Activated B cell treated with CpG ODN at 0.5 μM for 24 hours (primary cell): ENCODE results near the gene PYGL. TPM values are rescaled to one million over a fixed set of nuclear protein-coding genes. Genes with fewer than 3 reads are reported as not detected.

Experiments
- ATAC-seq: fragments of 200-7000 bp; cut with Tn5 transposase; one replicate; pipeline ENCODE4 v1.10.0; 2021; ENCODE audit warnings: low read depth, mild to moderate bottlenecking, moderate library complexity
- CTCF ChIA-PET: fragments of 350-600 bp; sonication (Branson Sonifier 250); formaldehyde crosslinking; loops from one replicate; lab custom pipeline; 2021; ENCODE audit warnings: antibody characterized with exemption; lab: Charles Lee
- POLR2A ChIA-PET: fragments of 350-600 bp; sonication (Branson Sonifier 250); formaldehyde crosslinking; loops from one replicate; lab custom pipeline; 2021; ENCODE audit warnings: antibody characterized with exemption; lab: Charles Lee
- DNase-seq: peaks from one replicate; pipeline ENCODE4 v3.0.0; 2022
- H3K27ac Mint-ChIP-seq: one replicate; pipeline ENCODE4 v1.8.0; 2020; ENCODE audit warnings: mixed read lengths
- H3K27me3 Mint-ChIP-seq: one replicate; pipeline ENCODE4 v1.8.0; 2021; ENCODE audit warnings: mixed read lengths
- H3K36me3 Mint-ChIP-seq: one replicate; pipeline ENCODE4 v1.8.0; 2021; ENCODE audit warnings: low read depth, mixed read lengths
- H3K4me1 Mint-ChIP-seq: one replicate; pipeline ENCODE4 v1.8.0; 2021; ENCODE audit warnings: mixed read lengths
- H3K4me3 Mint-ChIP-seq: one replicate; pipeline ENCODE4 v1.8.0; 2020; ENCODE audit warnings: mild to moderate bottlenecking, mixed read lengths
- H3K9me3 Mint-ChIP-seq: one replicate; pipeline ENCODE4 v1.8.0; 2020; ENCODE audit warnings: mixed read lengths
- CTCF ChIP-seq: fragments of 200-600 bp; IDR thresholded peaks from one replicate; pipeline ENCODE4 v1.8.0; 2022; ENCODE audit warnings: antibody characterized with exemption, mild to moderate bottlenecking
- intact Hi-C: fragments of 100-400 bp; cut with micrococcal nuclease; formaldehyde crosslinking; loops from one replicate; pipeline ENCODE4 v1.15.1; 2024
- total RNA-seq: library from RNA; stranded (reverse); gene quantifications from 2 replicates; pipeline ENCODE4 v1.2.3, GENCODE V29; 2022

PYGL gene
- 0.32 TPM in 1 of 2 replicates, not detected in the other for total RNA-seq

- ATAC-seq (peak; percentile 87), DNase-seq (peak; percentile 39)
- intact Hi-C loops: loop anchor here (5.0 kb wide), 2 partner anchors 153 to 258 kb away; partner anchors contain the start of gene TRIM9
- H3K27me3 Mint-ChIP-seq: peaks cover 37% of the 10 kb centered on the region
- no peak for TF ChIP-seq CTCF
- ChIA-PET CTCF (no interaction called here), POLR2A (interaction anchor here (0.5 kb wide), 1 partner anchor 765 kb away, joined by 3 read pairs; no protein-coding TSS in a partner anchor)
- H3K4me3 Mint-ChIP-seq: peak within 1 kb of the TSS; percentile 86
- H3K9me3 Mint-ChIP-seq: no peaks in the 10 kb centered on the region
- no peak within 1 kb of the TSS for H3K27ac Mint-ChIP-seq
- peaks cover 15% of the 10 kb centered on the region for H3K4me1 Mint-ChIP-seq
- no peaks in the 10 kb centered on the region for H3K36me3 Mint-ChIP-seq
Observed at GRCh38 chr14:50943943-50944646, at the start of gene PYGL. TSS of gene PYGL (minus strand) at chr14:50944483. CDS start at chr14:50944403, 80 bp downstream.

- H3K36me3 Mint-ChIP-seq: no peaks in the 10 kb centered on the region
- H3K4me1 Mint-ChIP-seq: no peaks in the 10 kb centered on the region
- no peak overlapping the region for H3K27ac Mint-ChIP-seq
- ChIA-PET CTCF (no interaction called here), POLR2A (no interaction called here)
- intact Hi-C loops: no loop called here
- no peak for TF ChIP-seq CTCF
- H3K4me3 Mint-ChIP-seq: no peak overlapping the region
- ATAC-seq: no peak
- DNase-seq: no peak
- H3K9me3 Mint-ChIP-seq: no peaks in the 10 kb centered on the region
- peaks cover 2% of the 10 kb centered on the region for H3K27me3 Mint-ChIP-seq
Observed at GRCh38 chr14:50985859-50986331, 41.6 kb upstream of the PYGL start.

GRCh38 chr14:50985124-50985858, 41.0 kb upstream of the PYGL start:
- TF ChIP-seq CTCF: no peak
- DNase-seq (no peak), ATAC-seq (no peak)
- Mint-ChIP-seq H3K4me3 (no peak overlapping the region), H3K36me3 (no peaks in the 10 kb centered on the region), H3K27ac (no peak overlapping the region), H3K4me1 (no peaks in the 10 kb centered on the region), H3K27me3 (peaks cover 4% of the 10 kb centered on the region), H3K9me3 (no peaks in the 10 kb centered on the region)
- ChIA-PET CTCF (no interaction called here), POLR2A (no interaction called here)
- intact Hi-C loops: no loop called here

- Mint-ChIP-seq H3K27me3 (peaks cover 2% of the 10 kb centered on the region), H3K9me3 (no peaks in the 10 kb centered on the region), H3K36me3 (no peaks in the 10 kb centered on the region), H3K27ac (no peak overlapping the region), H3K4me3 (no peak overlapping the region), H3K4me1 (peaks cover 3% of the 10 kb centered on the region)
- ATAC-seq (no peak), DNase-seq (no peak)
- intact Hi-C loops: no loop called here
- ChIA-PET POLR2A (no interaction called here), CTCF (no interaction called here)
- TF ChIP-seq CTCF: no peak
Observed at GRCh38 chr14:50984036-50984710, 39.9 kb upstream of the PYGL start.
